Skeletal muscle tissue (tissue), 4 donors: Measurements from ENCODE around the gene KRT4. TPM values are rescaled to one million over a fixed set of nuclear protein-coding genes. Genes with fewer than 3 reads are reported as not detected.

ENCODE experiments used
- H3K27ac ChIP-seq: one replicate; pipeline ENCODE4 v1.7.0; 2013; ENCODE audit warnings: mild to moderate bottlenecking, low read depth, low read length, inconsistent platforms
- H3K27me3 ChIP-seq, 3 donors: one replicate each; pipeline ENCODE4 v1.7.0; 2013; ENCODE audit warnings: low read length in 3 of 3; ENCODE audit not compliant: control insufficient read depth in 3 of 3, insufficient read depth in 3 of 3
- H3K36me3 ChIP-seq, 3 donors: one replicate each; pipeline ENCODE4 v1.7.0; 2013; ENCODE audit warnings: low read length in 3 of 3; ENCODE audit not compliant: control insufficient read depth in 3 of 3, insufficient read depth in 3 of 3
- H3K4me1 ChIP-seq, 3 donors: one replicate each; pipeline ENCODE4 v1.7.0; 2013; ENCODE audit warnings: low read length in 3 of 3, mild to moderate bottlenecking in 3 of 3; ENCODE audit not compliant: control insufficient read depth in 3 of 3, insufficient read depth in 3 of 3
- H3K4me3 ChIP-seq, 3 donors: one replicate each; pipeline ENCODE4 v1.7.0; 2013; ENCODE audit warnings: low read length in 3 of 3
- H3K9ac ChIP-seq, 3 donors: one replicate each; pipeline ENCODE4 v1.7.0; 2013; ENCODE audit warnings: low read length in 3 of 3, mild to moderate bottlenecking in 3 of 3, moderate library complexity in 2 of 3, low read depth in 1 of 3
- H3K9me3 ChIP-seq, 3 donors: one replicate each; pipeline ENCODE4 v1.7.0; 2013; ENCODE audit warnings: low read length in 3 of 3; ENCODE audit not compliant: control insufficient read depth in 3 of 3
- total RNA-seq: library from RNA; depleted of rRNA; stranded (reverse); fragments of >200 nt; gene quantifications from one replicate; pipeline ENCODE4 v1.2.3, GENCODE V29; 2014
- donor health status: Osteomylitis.

Gene KRT4
- total RNA-seq, 1 donor from 2014 or later: not detected

DNA sequence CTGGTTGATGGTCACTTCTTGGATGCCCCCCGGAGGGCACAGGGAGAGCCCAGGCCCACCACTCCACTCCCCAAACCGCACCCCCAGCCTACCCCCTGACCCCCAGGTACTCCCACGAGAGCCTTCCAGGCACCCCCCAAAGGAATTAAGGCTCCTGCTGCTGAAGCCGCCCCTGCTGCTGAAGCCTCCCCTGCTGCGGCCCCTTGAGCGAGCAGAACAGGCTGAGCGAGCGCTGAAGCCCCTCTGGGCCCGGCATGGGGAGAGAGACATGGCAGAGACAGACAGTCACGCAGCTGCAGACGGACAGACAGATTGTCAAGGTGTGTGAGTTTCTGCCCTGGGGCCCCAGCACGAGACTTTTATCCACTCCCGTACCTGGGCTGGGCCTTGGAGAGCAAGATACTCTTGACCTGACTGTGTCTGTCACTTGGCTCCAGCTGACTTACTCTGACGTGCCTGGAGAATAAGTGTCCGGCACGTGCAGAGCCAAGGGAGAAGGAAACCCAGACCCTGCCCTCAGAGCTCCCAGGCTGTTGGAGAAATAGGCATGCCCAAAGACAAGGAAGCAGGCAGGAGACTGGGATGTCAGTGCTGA is 34.8 kb upstream of the KRT4 start, which contains the start of gene KRT78:
Gene KRT78 (minus strand): TSS at position 334 of the 595 bp plus-strand sequence. CDS start 64 bp downstream, at position 270.
- Histone ChIP-seq H3K4me1 (no peaks in the 10 kb centered on the region), H3K9ac (no peak within 1 kb of the TSS), H3K27me3 (peaks cover 0 to 25% (median 17%) of the 10 kb centered on the region in 3 donors), H3K9me3 (no peaks in the 10 kb centered on the region), H3K27ac (no peak within 1 kb of the TSS), H3K36me3 (no peaks in the 10 kb centered on the region), H3K4me3 (no peak within 1 kb of the TSS)

DNA sequence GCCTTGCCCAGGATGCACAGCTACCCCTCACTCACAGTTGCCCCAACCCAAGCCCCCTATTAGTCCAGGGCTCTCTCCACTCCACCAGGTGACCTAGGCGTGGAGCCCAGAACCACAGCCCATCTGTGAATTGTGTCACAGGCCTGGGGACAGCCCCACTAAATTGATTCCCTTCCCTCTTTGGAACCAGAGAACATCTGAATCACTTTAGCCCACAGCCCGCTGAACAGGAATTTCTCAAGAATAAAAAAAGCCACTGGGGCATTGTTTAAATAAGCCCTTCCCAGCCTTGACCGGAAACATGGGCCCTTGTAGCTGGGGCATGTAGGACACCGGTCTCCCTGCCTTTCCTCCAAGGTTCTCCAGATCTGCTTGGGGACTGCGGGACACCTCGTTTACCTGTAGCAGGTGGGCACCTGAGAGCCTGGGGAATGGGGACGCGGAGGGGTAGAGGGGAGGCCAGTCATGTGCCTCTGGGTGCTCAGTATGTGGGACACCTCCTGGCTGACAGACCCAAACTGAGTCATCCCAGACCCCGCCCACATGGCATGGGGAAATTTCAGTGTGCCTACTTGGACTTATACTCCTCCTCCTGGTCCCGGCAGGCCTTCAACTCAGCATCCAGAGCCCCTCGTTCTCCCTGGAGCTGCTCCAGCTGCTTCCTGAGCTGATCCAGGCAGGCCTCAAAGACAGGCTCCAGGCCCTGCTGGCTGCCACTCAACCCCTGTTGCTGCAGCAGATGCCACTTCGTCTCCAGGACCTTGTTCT is 33.6 kb upstream of the KRT4 start:
- Histone ChIP-seq H3K4me1 (no peaks in the 10 kb centered on the region), H3K9me3 (no peaks in the 10 kb centered on the region), H3K9ac (no peak overlapping the region), H3K27me3 (peaks cover 0 to 24% (median 17%) of the 10 kb centered on the region in 3 donors), H3K36me3 (no peaks in the 10 kb centered on the region), H3K4me3 (no peak overlapping the region), H3K27ac (no peak overlapping the region)

DNA sequence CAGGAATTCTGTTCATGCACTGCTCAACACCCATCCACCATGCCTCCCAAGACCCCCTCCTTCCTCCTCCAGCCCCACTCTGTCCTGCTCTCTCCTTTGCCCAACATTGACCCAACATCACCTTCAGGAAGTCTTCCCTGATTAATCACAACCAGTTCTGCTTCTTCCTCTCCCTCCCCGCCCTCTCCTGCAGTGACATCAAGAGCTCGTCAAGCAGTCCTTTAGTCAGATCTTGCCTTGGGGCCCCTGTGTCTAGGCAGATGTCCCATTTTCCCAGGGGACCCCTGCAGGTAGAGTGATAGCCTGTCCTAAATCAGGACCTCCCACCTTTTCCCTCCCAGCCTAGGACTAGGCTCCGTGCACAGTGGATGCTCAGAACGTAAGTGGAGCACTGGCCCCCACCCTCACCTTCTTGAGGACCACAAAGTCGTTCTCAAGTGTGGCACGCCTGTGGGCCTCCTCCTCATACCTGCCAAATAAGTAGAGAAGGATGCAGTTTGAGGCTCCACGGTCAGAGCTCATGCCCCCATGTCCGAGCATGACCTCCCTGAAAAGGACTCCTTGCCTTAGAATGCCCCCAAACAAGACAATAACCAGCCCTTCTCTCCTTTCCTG is 32.5 kb upstream of the KRT4 start:
- no peaks in the 10 kb centered on the region for H3K4me1 ChIP-seq

DNA sequence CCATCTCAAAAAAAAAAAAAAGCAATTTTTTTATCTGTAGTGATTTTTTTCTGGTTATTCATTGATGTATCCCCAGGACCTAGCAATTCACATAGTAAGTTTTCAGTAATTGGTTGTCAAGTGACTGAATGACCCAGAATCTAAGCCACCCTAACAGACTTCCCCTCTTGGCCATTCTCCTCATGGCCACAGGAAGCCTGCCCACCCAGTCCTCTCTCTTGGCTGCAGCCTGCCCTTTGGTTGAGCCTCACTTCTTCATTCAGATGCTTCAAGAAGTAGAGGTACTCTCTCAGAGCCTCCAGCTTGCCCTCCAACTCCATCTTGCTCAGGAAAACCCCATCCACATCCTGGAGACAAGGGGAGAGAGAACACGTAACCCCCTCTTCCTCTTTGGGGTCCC is 32.0 kb upstream of the KRT4 start:
- Histone ChIP-seq H3K9me3 (no peaks in the 10 kb centered on the region), H3K27ac (no peak overlapping the region), H3K9ac (no peak overlapping the region), H3K4me3 (no peak overlapping the region), H3K36me3 (no peaks in the 10 kb centered on the region), H3K4me1 (no peaks in the 10 kb centered on the region), H3K27me3 (peaks cover 0 to 22% (median 18%) of the 10 kb centered on the region in 3 donors)

More for the DNA sequence above, 32.5 kb upstream of the KRT4 start:
- H3K27ac ChIP-seq: no peak overlapping the region
- no peaks in the 10 kb centered on the region for H3K36me3 ChIP-seq
- H3K4me3 ChIP-seq: no peak overlapping the region
- H3K27me3 ChIP-seq: peaks cover 0 to 24% (median 21%) of the 10 kb centered on the region in 3 donors
- no peak overlapping the region for H3K9ac ChIP-seq
- no peaks in the 10 kb centered on the region for H3K9me3 ChIP-seq

DNA sequence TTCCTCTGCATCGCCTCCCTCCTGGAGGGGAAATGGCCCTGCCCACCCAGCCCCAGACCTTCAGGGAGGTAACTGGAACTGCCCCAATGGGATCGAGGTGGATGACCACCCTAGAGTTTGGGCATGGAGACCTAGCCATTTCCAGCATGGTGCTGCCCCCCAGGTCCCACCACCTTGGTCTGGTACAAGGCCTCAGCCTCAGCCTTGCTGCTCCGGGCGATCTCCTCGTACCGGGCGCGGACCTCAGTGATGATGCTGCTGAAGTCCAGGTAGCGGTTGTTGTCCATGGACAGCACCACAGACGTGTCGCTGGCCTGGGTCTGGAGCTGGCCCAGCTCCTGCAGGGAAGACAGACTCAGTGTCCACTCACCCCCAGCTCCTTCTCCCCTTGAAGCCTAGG is 30.5 kb upstream of the KRT4 start:
- Histone ChIP-seq H3K9me3 (no peaks in the 10 kb centered on the region), H3K27me3 (peaks cover 3 to 22% (median 17%) of the 10 kb centered on the region in 3 donors), H3K4me1 (no peaks in the 10 kb centered on the region), H3K4me3 (no peak overlapping the region), H3K36me3 (no peaks in the 10 kb centered on the region), H3K27ac (no peak overlapping the region), H3K9ac (no peak overlapping the region)

DNA sequence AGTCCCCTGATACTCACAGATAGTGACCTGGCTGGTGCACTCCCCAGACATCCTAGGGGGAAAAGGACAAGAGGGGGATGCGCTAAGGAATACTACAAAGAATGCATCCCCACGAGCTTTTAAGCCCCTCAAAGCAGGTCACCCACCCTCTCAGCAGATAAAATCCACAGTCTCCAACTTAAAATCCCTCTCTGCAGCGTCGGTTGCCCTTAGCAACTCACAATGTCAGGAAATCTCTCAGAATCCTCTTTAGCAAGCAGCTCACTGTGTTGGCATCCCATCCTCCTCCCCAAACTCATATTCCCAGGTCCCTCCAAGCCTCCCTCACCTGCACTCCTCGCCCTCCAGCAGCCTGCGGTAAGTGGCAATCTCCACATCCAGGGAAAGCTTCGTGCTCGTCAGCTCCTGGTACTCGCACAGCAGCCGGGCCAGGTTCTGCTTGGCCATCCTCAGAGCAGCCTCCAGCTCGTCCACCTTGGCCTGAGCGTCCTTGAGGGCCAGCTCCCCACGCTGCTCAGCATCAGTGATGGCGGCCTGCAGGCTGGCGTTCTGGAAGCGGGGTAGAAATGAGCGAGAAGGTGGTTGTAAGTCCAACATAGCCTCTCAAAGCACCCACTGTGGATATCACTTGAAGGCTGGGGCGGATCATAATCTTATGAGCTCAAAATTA is 25.7 kb upstream of the KRT4 start:
- peaks cover 21 to 46% (median 42%) of the 10 kb centered on the region in 3 donors for H3K27me3 ChIP-seq
- H3K9ac ChIP-seq: no peak overlapping the region
- H3K27ac ChIP-seq: no peak overlapping the region
- H3K9me3 ChIP-seq: no peaks in the 10 kb centered on the region
- H3K4me3 ChIP-seq: no peak overlapping the region
- no peaks in the 10 kb centered on the region for H3K4me1 ChIP-seq
- H3K36me3 ChIP-seq: no peaks in the 10 kb centered on the region

DNA sequence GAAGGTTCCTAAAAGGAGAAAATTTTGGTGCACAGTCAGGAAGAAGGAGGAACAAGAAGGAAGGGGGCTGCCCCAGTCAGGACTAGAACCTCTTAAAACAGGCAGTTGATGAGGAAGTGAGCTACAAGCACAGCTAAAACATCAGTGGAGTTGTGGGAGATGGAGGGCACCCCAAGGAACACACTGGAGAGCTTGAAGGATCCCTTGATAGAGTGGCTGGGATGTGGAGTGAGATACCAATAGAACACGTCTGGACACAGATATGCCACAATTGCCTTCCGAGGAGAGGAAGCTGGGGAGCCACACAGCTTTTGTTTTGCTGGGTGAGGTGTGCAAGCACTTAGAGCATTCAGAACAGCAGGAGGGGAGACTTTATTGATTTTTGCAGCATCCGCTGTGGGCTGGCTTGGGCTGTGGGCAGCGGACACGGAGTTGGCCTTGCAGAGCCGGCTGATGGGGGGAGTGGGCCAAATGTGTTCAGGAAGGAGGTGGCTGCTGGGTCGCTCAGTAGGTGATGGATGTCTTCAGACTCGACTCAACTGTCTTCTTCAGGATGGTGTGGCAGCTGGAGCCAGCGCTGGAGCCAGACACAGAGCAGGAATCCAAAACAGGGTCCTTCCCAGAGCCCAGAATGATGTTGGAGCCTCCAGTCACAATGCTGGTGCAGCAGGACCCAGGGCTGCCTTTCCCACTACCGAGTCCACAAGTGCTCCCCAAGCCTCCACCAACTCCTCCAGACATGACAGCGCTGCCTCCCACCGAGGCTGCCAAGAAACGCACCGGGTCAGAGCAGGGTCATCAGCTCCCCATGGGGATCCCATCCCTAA is 24.9 kb upstream of the KRT4 start:
- Histone ChIP-seq H3K9me3 (no peaks in the 10 kb centered on the region), H3K27me3 (peaks cover 21 to 47% (median 42%) of the 10 kb centered on the region in 3 donors), H3K4me3 (no peak overlapping the region), H3K4me1 (no peaks in the 10 kb centered on the region), H3K36me3 (no peaks in the 10 kb centered on the region), H3K9ac (no peak overlapping the region), H3K27ac (no peak overlapping the region)

DNA sequence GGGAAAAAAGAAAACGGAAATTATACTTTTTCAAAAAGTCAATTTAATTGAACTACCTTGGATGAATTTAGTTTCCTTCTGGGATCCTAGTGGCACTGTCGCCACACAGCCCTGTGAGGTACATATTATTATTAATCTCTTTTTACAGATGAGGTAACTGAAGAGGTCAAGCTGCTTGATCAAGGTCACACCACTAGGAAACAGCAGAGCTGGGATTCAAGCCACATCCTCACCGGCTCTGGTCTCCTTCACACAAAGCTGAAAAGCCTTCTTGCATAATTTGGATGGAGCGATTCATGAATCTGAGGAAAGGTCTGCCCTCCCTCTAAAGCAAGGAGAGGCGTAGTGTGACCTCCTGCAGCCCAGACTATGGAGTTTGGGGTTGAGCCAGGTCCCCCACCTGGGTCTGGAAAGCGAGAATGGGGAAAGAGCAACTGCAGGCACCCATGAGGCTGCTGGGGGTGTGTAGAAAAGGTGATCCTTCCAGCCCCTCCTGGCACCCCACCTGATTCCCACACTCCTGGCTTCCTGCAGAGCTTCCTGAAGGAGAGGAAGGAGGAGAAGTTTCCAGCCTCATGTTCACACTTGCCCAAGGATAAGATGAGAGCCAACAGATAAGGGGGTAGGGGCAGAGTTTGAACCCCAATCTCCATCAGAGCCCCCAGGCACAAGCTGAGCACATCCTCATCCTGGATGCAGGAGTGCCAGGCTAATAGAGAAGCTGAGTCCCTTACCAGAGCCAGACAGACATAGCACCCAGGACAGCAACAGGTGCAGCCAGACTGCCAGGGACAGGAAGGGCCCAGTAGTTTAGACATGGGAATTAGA is 24.1 kb upstream of the KRT4 start:
- Histone ChIP-seq H3K4me1 (no peaks in the 10 kb centered on the region), H3K27ac (no peak overlapping the region), H3K36me3 (no peaks in the 10 kb centered on the region), H3K9ac (no peak overlapping the region), H3K4me3 (no peak overlapping the region), H3K9me3 (no peaks in the 10 kb centered on the region), H3K27me3 (peaks cover 21 to 47% (median 44%) of the 10 kb centered on the region in 3 donors)

DNA sequence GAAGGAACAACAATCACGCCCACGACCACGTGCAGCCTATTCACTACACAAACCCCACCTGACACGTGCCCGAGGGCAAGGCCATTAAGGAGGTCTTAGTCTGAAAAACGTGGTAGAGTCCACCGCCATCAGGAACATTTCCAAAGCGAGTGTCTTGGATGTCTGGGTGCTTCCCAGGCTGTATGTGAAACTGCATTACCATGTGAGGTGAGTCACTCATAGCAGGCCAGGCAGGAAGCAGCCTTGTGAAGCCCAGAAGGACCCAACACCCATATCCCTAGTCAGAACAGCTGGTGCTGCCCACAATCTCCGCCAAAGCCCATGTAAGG is 23.5 kb upstream of the KRT4 start:
- peaks cover 21 to 52% (median 50%) of the 10 kb centered on the region in 3 donors for H3K27me3 ChIP-seq
- no peak overlapping the region for H3K27ac ChIP-seq
- H3K4me3 ChIP-seq: no peak overlapping the region
- no peak overlapping the region for H3K9ac ChIP-seq
- no peaks in the 10 kb centered on the region for H3K9me3 ChIP-seq
- H3K36me3 ChIP-seq: no peaks in the 10 kb centered on the region
- H3K4me1 ChIP-seq: no peaks in the 10 kb centered on the region
